HepG2 (cell line): ENCODE measurements around the gene TMEM235. TPM values are rescaled to one million over a fixed set of nuclear protein-coding genes. Genes with fewer than 3 reads are reported as not detected.
A peak's percentile ranks its signal among the peaks of the same experiment; 100 is the strongest.

Experiments
- GRHL1 ChIP-seq: sonication (generic); formaldehyde crosslinking; conservative IDR thresholded peaks from 2 replicates; pipeline ENCODE4 v1.8.0; 2022; ENCODE audit warnings: missing genetic modification reagents
- HNF4A ChIP-seq: sonication (generic); formaldehyde crosslinking; IDR thresholded peaks from 2 replicates; pipeline ENCODE4 v1.4.0; 2020; ENCODE audit warnings: missing genetic modification reagents
- KDM1A ChIP-seq: IDR thresholded peaks from 2 replicates; pipeline ENCODE4 v1.6.1; 2016; ENCODE audit warnings: missing compliant biosample characterization
- KDM6A ChIP-seq: IDR thresholded peaks from 2 replicates; pipeline ENCODE4 v1.6.1; 2016; ENCODE audit warnings: low read depth
- KLF9 ChIP-seq: IDR thresholded peaks from 2 replicates; pipeline ENCODE4 v1.6.1; 2016; ENCODE audit warnings: low read depth
- LBX2 ChIP-seq: sonication (generic); formaldehyde crosslinking; IDR thresholded peaks from 2 replicates; pipeline ENCODE4 v1.5.0; 2020; ENCODE audit warnings: missing genetic modification reagents, mild to moderate bottlenecking, borderline replicate concordance
- NR1H2 ChIP-seq: sonication (generic); formaldehyde crosslinking; IDR thresholded peaks from 2 replicates; pipeline ENCODE4 v1.8.1; 2022; ENCODE audit warnings: low read depth, missing genetic modification reagents, borderline replicate concordance
- SAP130 ChIP-seq: IDR thresholded peaks from 2 replicates; pipeline ENCODE4 v1.6.1; 2016; ENCODE audit warnings: low read depth
- SIN3B ChIP-seq: fragments of 150-350 bp; IDR thresholded peaks from 2 replicates; pipeline ENCODE4 v1.6.1; 2014; ENCODE audit warnings: low read length
- SPEN ChIP-seq: sonication (generic); formaldehyde crosslinking; IDR thresholded peaks from 2 replicates; pipeline ENCODE4 v1.5.1; 2020; ENCODE audit warnings: low read depth, mild to moderate bottlenecking, missing genetic modification reagents
- ZNF12 ChIP-seq: sonication (generic); formaldehyde crosslinking; IDR thresholded peaks from 2 replicates; pipeline ENCODE4 v1.5.0; 2020; ENCODE audit warnings: missing genetic modification reagents
- ZNF317 ChIP-seq: sonication (generic); formaldehyde crosslinking; IDR thresholded peaks from 2 replicates; pipeline ENCODE4 v1.5.0; 2020; ENCODE audit warnings: mild to moderate bottlenecking, missing genetic modification reagents
- polyA plus RNA-seq, 8 experiments: library from polyadenylated mRNA; depleted of rRNA in 3 of 8; stranded (reverse) in 7 of 8; unstranded in 1 of 8; fragments of >200 nt; fragmentation: Illumina TruSeq in 4 of 8; extraction: Trizol in 4 of 8; gene quantifications; 2 replicates each; pipeline versions ENCODE4 v1.2.1 to v1.2.3, GENCODE V29; 2011 to 2016; ENCODE audit warnings: low read depth in 4 of 8, missing spikeins in 1 of 8, mixed read lengths in 1 of 8; ENCODE audit not compliant: insufficient read depth in 1 of 8
- total RNA-seq, 5 experiments: library from RNA; depleted of rRNA; stranded (reverse); fragments of >200 nt; fragmentation: Illumina TruSeq; extraction: Trizol; gene quantifications; 2 replicates each; pipeline ENCODE4 v1.2.3, GENCODE V29; 2016; ENCODE audit warnings: low read depth in 1 of 5
- TF ChIP-seq, protein P1 (sequence below): sonication (generic); formaldehyde crosslinking; IDR thresholded peaks from 2 replicates; pipeline ENCODE4 v1.5.0; 2020; ENCODE audit warnings: mild to moderate bottlenecking, missing genetic modification reagents
- TF ChIP-seq, protein P2 (sequence below): IDR thresholded peaks from 2 replicates; pipeline ENCODE4 v1.6.1; 2018; ENCODE audit warnings: missing genetic modification reagents

Gene TMEM235
- total and polyA plus RNA-seq, 2 of the 13 experiments (the other 11 are each of a cell fraction or from before 2014, with no cell fraction given), result not detected

DNA sequence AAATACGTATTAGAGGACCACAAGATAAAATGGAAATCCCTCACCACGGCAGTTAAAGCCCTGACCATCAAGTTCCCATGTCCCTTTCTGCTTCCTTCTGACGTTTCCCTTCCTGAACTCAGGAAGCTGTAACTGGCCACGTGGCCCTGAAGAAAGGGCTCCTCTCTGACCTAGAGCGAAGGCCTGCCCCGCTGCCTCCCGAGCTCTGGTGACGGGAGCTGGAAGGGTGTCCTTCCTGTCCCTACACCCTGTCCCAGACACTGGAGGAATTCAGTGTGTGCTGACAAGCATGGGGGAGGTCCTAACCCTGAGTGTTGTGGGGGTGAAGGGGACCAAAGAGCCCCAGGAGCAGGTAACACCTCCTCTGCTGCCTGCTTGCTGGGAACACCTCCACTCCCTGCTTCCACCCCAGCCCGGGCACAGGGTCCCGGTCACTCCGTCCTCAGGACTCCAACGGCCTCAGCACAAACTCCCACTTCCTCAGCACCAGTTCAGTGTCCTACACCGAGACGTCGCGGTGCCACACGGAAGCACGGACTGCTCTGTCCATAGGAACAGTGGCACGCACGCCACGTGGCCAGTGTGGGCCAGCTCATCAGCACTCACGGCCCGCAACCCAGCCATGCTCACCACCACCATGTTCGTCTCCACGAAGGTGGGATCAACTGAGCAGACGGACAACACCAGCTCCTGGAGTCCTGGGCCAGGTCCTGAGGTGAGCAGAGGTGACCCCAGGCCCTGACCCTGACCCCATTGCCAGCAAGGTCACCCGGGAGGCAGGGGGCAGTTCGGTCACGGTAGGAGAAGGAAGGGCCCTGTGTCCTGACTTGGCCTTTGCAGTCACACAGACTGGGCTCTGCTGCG, 16.9 kb downstream of the TMEM235 start (continued):
- TF ChIP-seq, protein P1, sequence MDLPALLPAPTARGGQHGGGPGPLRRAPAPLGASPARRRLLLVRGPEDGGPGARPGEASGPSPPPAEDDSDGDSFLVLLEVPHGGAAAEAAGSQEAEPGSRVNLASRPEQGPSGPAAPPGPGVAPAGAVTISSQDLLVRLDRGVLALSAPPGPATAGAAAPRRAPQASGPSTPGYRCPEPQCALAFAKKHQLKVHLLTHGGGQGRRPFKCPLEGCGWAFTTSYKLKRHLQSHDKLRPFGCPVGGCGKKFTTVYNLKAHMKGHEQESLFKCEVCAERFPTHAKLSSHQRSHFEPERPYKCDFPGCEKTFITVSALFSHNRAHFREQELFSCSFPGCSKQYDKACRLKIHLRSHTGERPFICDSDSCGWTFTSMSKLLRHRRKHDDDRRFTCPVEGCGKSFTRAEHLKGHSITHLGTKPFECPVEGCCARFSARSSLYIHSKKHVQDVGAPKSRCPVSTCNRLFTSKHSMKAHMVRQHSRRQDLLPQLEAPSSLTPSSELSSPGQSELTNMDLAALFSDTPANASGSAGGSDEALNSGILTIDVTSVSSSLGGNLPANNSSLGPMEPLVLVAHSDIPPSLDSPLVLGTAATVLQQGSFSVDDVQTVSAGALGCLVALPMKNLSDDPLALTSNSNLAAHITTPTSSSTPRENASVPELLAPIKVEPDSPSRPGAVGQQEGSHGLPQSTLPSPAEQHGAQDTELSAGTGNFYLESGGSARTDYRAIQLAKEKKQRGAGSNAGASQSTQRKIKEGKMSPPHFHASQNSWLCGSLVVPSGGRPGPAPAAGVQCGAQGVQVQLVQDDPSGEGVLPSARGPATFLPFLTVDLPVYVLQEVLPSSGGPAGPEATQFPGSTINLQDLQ (CRISPR knock-in tag), result no peak
- TF ChIP-seq GRHL1 (CRISPR knock-in tag) (no peak), NR1H2 (CRISPR knock-in tag) (0 out of 2 replicates have a peak, but pooled peaks have one; percentile 54), KLF9 (CRISPR knock-in tag) (no peak), LBX2 (CRISPR knock-in tag) (0 out of 2 replicates have a peak, but pooled peaks have one; percentile 75), SIN3B (no peak), SAP130 (CRISPR knock-in tag) (peak; percentile 70; the same call in 1 of the 2 replicates), KDM1A (CRISPR knock-in tag) (no peak), ZNF12 (no peak), ZNF317 (no peak), HNF4A (no peak), KDM6A (CRISPR knock-in tag) (no peak), SPEN (peak; percentile 77; the same call in 1 of the 2 replicates)
- TF ChIP-seq, protein P2, sequence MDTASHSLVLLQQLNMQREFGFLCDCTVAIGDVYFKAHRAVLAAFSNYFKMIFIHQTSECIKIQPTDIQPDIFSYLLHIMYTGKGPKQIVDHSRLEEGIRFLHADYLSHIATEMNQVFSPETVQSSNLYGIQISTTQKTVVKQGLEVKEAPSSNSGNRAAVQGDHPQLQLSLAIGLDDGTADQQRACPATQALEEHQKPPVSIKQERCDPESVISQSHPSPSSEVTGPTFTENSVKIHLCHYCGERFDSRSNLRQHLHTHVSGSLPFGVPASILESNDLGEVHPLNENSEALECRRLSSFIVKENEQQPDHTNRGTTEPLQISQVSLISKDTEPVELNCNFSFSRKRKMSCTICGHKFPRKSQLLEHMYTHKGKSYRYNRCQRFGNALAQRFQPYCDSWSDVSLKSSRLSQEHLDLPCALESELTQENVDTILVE (CRISPR knock-in tag), result no peak
- TF ChIP-seq, all 625 proteins: peak for 61
